ENCODE data around the gene DDX41. TPM values are rescaled to one million over a fixed set of nuclear protein-coding genes. Genes with fewer than 3 reads are reported as not detected.

DDX41 gene
- total and polyA plus RNA-seq, 9 donors: 58.3 to 104 (median 70.8) TPM

GRCh38 chr5:177508221-177508611 lies 8.5 kb downstream of the DDX41 start:
- Histone ChIP-seq H3K4me3 (no peak overlapping the region), H3K27ac (no peak overlapping the region), H3K4me1 (ENCODE audit: insufficient read depth) (no peaks in the 10 kb centered on the region), H3K27me3 (no peaks in the 10 kb centered on the region), H3K36me3 (no peaks in the 10 kb centered on the region), H3K9me3 (no peaks in the 10 kb centered on the region)
- TF ChIP-seq EP300 (IDR thresholded peaks at IDR 0.05) (no peak), CTCF (IDR thresholded peaks at IDR 0.05) (no peak), POLR2A (IDR thresholded peaks at IDR 0.05) (no peak)
- DNase-seq: no peak
- WGBS, 3 donors: 88 to 96% (median 89%) methylated on average over 20 to 26 of the region's 26 CpGs
- intact Hi-C loops (cut with DNase I): loop anchor here in 1 of 4 donors (10.0 kb wide), 1 partner anchor 193 kb away; the partner anchor contains the start of gene MXD3

- H3K27me3 ChIP-seq: no peaks in the 10 kb centered on the region
- no peaks in the 10 kb centered on the region for H3K4me1 ChIP-seq (ENCODE audit: insufficient read depth)
- intact Hi-C loops (cut with DNase I): loop anchor here in 1 of 4 donors (10.0 kb wide), 1 partner anchor 193 kb away; the partner anchor contains the start of gene MXD3
- H3K27ac ChIP-seq: no peak overlapping the region
- WGBS, 3 donors: 89 to 92% (median 91%) methylated on average over 17 of the region's 17 CpGs
- no peaks in the 10 kb centered on the region for H3K36me3 ChIP-seq
- H3K9me3 ChIP-seq: no peaks in the 10 kb centered on the region
- H3K4me3 ChIP-seq: no peak overlapping the region
- TF ChIP-seq POLR2A (IDR thresholded peaks at IDR 0.05) (no peak), CTCF (IDR thresholded peaks at IDR 0.05) (no peak), EP300 (IDR thresholded peaks at IDR 0.05) (no peak)
- no peak for DNase-seq
These were observed 9.1 kb downstream of the DDX41 start for GRCh38 chr5:177507596-177508220.

- no peaks in the 10 kb centered on the region for H3K36me3 ChIP-seq
- 78 to 83% (median 78%) methylated on average over 9 of the region's 9 CpGs for WGBS, 3 donors
- intact Hi-C loops (cut with DNase I): loop anchor here in 1 of 4 donors (10.0 kb wide), 1 partner anchor 192 kb away; the partner anchor contains the start of gene MXD3
- no peaks in the 10 kb centered on the region for H3K27me3 ChIP-seq
- no peaks in the 10 kb centered on the region for H3K4me1 ChIP-seq (ENCODE audit: insufficient read depth)
- H3K9me3 ChIP-seq: no peaks in the 10 kb centered on the region
- TF ChIP-seq EP300 (IDR thresholded peaks at IDR 0.05) (no peak), CTCF (IDR thresholded peaks at IDR 0.05) (no peak), POLR2A (IDR thresholded peaks at IDR 0.05) (no peak)
- DNase-seq: no peak
- no peak overlapping the region for H3K4me3 ChIP-seq
- H3K27ac ChIP-seq: no peak overlapping the region
These were observed 9.6 kb downstream of the DDX41 start for GRCh38 chr5:177507165-177507564.

- intact Hi-C loops (cut with DNase I): loop anchor here in 1 of 4 donors (10.0 kb wide), 1 partner anchor 190 kb away; the partner anchor contains the start of gene MXD3
- WGBS, 3 donors: 87 to 95% (median 93%) methylated on average over 4 of the region's 4 CpGs
- Histone ChIP-seq H3K27me3 (no peaks in the 10 kb centered on the region), H3K9me3 (no peaks in the 10 kb centered on the region), H3K4me3 (no peak overlapping the region), H3K4me1 (ENCODE audit: insufficient read depth) (no peaks in the 10 kb centered on the region), H3K27ac (no peak overlapping the region), H3K36me3 (no peaks in the 10 kb centered on the region)
- no peak for DNase-seq
- no peak for TF ChIP-seq EP300 (IDR thresholded peaks at IDR 0.05)
These were observed 11.7 kb downstream of the DDX41 start for GRCh38 chr5:177505075-177505474.

Data from ovary (tissue), 9 donors.